WI38 (cell line): Measurements from ENCODE around the gene SLC38A8.

Experiments
- H3K4me3 ChIP-seq: 2 replicates; pipeline ENCODE4 v1.5.1; 2011; ENCODE audit warnings: low read depth, mild to moderate bottlenecking, control low read depth, low read length
- CTCF ChIP-seq: IDR thresholded peaks from 2 replicates; pipeline ENCODE4 v1.5.1; 2012; ENCODE audit warnings: low read depth, mild to moderate bottlenecking, control low read depth, low read length

Gene SLC38A8

GRCh38 chr16:84061236-84061819, 18.7 kb upstream of the SLC38A8 start:
- no peak for TF ChIP-seq CTCF
- H3K4me3 ChIP-seq: no peak overlapping the region

GRCh38 chr16:84059946-84060901, 17.6 kb upstream of the SLC38A8 start:
- no peak for TF ChIP-seq CTCF
- no peak overlapping the region for H3K4me3 ChIP-seq

GRCh38 chr16:84059111-84059510, 16.5 kb upstream of the SLC38A8 start:
- H3K4me3 ChIP-seq: no peak overlapping the region
- TF ChIP-seq CTCF: no peak

- H3K4me3 ChIP-seq: no peak overlapping the region
- TF ChIP-seq CTCF: no peak
Measured at GRCh38 chr16:84058664-84059063, 16.1 kb upstream of the SLC38A8 start.

GRCh38 chr16:84058211-84058610, 15.6 kb upstream of the SLC38A8 start:
- no peak for TF ChIP-seq CTCF

GRCh38 chr16:84056933-84057332, 14.3 kb upstream of the SLC38A8 start:
- H3K4me3 ChIP-seq: no peak overlapping the region
- TF ChIP-seq CTCF: no peak

More at GRCh38 chr16:84058211-84058610, 15.6 kb upstream of the SLC38A8 start:
- no peak overlapping the region for H3K4me3 ChIP-seq
